GM23248 (cell line): ENCODE data around the gene PMPCB.

Source experiments
- EZH2 ChIP-seq: fragments of 200-600 bp; sonication (generic); IDR thresholded peaks from 2 replicates; pipeline ENCODE4 v1.6.1; 2018; ENCODE audit warnings: antibody characterized with exemption, mild to moderate bottlenecking; ENCODE audit not compliant: insufficient read depth, poor library complexity, severe bottlenecking
- EZH2phosphoT487 ChIP-seq: fragments of 200-600 bp; sonication (generic); IDR thresholded peaks from 2 replicates; pipeline ENCODE4 v1.6.1; 2018; ENCODE audit warnings: antibody characterized with exemption, moderate library complexity, mild to moderate bottlenecking, low read depth; ENCODE audit not compliant: insufficient read depth

DNA sequence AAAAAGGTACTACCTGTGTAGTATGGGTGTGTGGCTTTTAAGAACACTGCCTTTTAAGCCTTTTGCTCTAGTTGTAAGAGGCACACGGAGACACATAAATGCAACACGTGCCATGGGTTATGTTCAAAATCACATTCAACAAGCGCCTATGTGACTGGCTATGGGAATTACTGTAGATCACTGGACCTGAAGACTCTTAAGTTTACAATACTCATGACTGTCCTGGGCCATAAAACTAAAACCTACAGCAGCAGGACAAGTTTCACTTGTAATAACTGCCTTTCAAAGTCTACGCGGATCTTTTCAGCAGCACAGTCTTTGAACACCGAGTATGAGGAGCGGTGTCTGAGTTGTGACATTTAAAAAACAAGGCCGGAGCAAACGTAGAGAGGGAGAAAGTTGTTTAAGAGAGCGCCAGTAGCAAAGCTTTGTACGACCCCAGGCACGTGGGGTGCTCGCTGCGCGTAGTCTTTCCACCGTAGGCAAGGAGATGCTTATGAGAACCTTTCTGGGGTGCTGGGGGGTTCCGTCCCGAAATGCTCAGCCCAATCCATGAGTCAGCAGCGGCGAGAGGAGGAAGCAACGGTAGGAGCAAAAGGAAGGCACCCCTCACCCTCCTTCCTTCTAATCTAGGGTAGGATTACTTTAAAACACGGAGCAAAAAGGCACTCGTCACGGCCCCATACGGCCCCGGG is 46.7 kb downstream of the PMPCB start:
- TF ChIP-seq EZH2 (no peak), EZH2phosphoT487 (no peak)
